Measurements from ENCODE around the gene ATXN3L.

The ATXN3L gene

GRCh38 chrX:13293700-13294099 lies 26.2 kb downstream of the ATXN3L start:
- Histone ChIP-seq H3K9me3 (ENCODE audit: severe bottlenecking) (no peaks in the 10 kb centered on the region), H3K36me3 (no peaks in the 10 kb centered on the region), H3K27ac (no peak overlapping the region), H3K4me3 (ENCODE audit: low read depth, low read length) (no peak overlapping the region), H3K27me3 (ENCODE audit: insufficient read depth, low read depth, severe bottlenecking) (no peaks in the 10 kb centered on the region)
- no peak for TF ChIP-seq CTCF (IDR thresholded peaks at IDR 0.05; ENCODE audit: low read depth, low read length)
- DNase-seq = no peak

- DNase-seq = no peak
- TF ChIP-seq CTCF (IDR thresholded peaks at IDR 0.05; ENCODE audit: low read depth, low read length) = no peak
- Histone ChIP-seq H3K36me3 (no peaks in the 10 kb centered on the region), H3K27ac (no peak overlapping the region), H3K27me3 (ENCODE audit: insufficient read depth, low read depth, severe bottlenecking) (no peaks in the 10 kb centered on the region), H3K4me3 (ENCODE audit: low read depth, low read length) (no peak overlapping the region), H3K9me3 (ENCODE audit: severe bottlenecking) (peaks cover 2% of the 10 kb centered on the region)
Measured at GRCh38 chrX:13290891-13291614, 28.8 kb downstream of the ATXN3L start.

- no peak overlapping the region for H3K27ac ChIP-seq
- no peak for TF ChIP-seq CTCF (IDR thresholded peaks at IDR 0.05; ENCODE audit: low read depth, low read length)
- DNase-seq = no peak
Measured at GRCh38 chrX:13288671-13289070, 31.2 kb downstream of the ATXN3L start.

GRCh38 chrX:13287816-13288215 lies 32.0 kb downstream of the ATXN3L start:
- Histone ChIP-seq H3K27me3 (ENCODE audit: insufficient read depth, low read depth, severe bottlenecking) (no peaks in the 10 kb centered on the region), H3K36me3 (no peaks in the 10 kb centered on the region), H3K27ac (peak overlapping the region; percentile 5), H3K9me3 (ENCODE audit: severe bottlenecking) (peaks cover 13% of the 10 kb centered on the region), H3K4me3 (ENCODE audit: low read depth, low read length) (no peak overlapping the region)
- TF ChIP-seq CTCF (IDR thresholded peaks at IDR 0.05; ENCODE audit: low read depth, low read length) = no peak
- no peak for DNase-seq

More at GRCh38 chrX:13288671-13289070, 31.2 kb downstream of the ATXN3L start:
- Histone ChIP-seq H3K4me3 (ENCODE audit: low read depth, low read length) (no peak overlapping the region), H3K27me3 (ENCODE audit: insufficient read depth, low read depth, severe bottlenecking) (no peaks in the 10 kb centered on the region), H3K36me3 (no peaks in the 10 kb centered on the region), H3K9me3 (ENCODE audit: severe bottlenecking) (peaks cover 13% of the 10 kb centered on the region)

- Histone ChIP-seq H3K36me3 (no peaks in the 10 kb centered on the region), H3K27ac (no peak overlapping the region), H3K4me3 (ENCODE audit: low read depth, low read length) (no peak overlapping the region), H3K9me3 (ENCODE audit: severe bottlenecking) (peaks cover 13% of the 10 kb centered on the region), H3K27me3 (ENCODE audit: insufficient read depth, low read depth, severe bottlenecking) (no peaks in the 10 kb centered on the region)
- DNase-seq = no peak
- no peak for TF ChIP-seq CTCF (IDR thresholded peaks at IDR 0.05; ENCODE audit: low read depth, low read length)
Measured at GRCh38 chrX:13285693-13286092, 34.2 kb downstream of the ATXN3L start.

GRCh38 chrX:13285229-13285628 lies 34.6 kb downstream of the ATXN3L start:
- Histone ChIP-seq H3K27me3 (ENCODE audit: insufficient read depth, low read depth, severe bottlenecking) (no peaks in the 10 kb centered on the region), H3K4me3 (ENCODE audit: low read depth, low read length) (no peak overlapping the region), H3K9me3 (ENCODE audit: severe bottlenecking) (peaks cover 13% of the 10 kb centered on the region), H3K27ac (no peak overlapping the region), H3K36me3 (no peaks in the 10 kb centered on the region)
- TF ChIP-seq CTCF (IDR thresholded peaks at IDR 0.05; ENCODE audit: low read depth, low read length) = no peak
- no peak for DNase-seq

Measured in WERI-Rb-1 (cell line).